ENCODE measurements around the gene TMEM178A. TPM values are rescaled to one million over a fixed set of nuclear protein-coding genes. Genes with fewer than 3 reads are reported as not detected.

The TMEM178A gene
- total RNA-seq, 1 experiment from 2014 or later: 7.5 TPM

GRCh38 chr2:39684464-39684863, 18.7 kb downstream of the TMEM178A start:
- H3K9ac ChIP-seq (ENCODE audit: extremely low read depth, insufficient read length, low read length): no peak overlapping the region
- H4K8ac ChIP-seq (replicated peaks; ENCODE audit: insufficient read length, low read depth, low read length): no peak overlapping the region
- WGBS (ENCODE audit: extremely low coverage, insufficient read length, low lambda C conversion rate): no CpG with 5 or more reads among the region's 5 CpGs
- no peaks in the 10 kb centered on the region for H3K27me3 Mint-ChIP-seq (ENCODE audit: low read depth)
- no peak overlapping the region for H2BK5ac ChIP-seq (ENCODE audit: insufficient read length, low read length)
- H3K23ac ChIP-seq (ENCODE audit: insufficient read length, low read depth, low read length): no peak overlapping the region
- H3K27me3 ChIP-seq (ENCODE audit: insufficient read depth, low read length): no peaks in the 10 kb centered on the region
- H2BK12ac ChIP-seq (ENCODE audit: insufficient read length, low read depth, low read length): no peak overlapping the region
- no peaks in the 10 kb centered on the region for H3K23me2 ChIP-seq (ENCODE audit: insufficient read length, low read depth, low read length, poor library complexity, severe bottlenecking)
- H3T11ph ChIP-seq (ENCODE audit: low read length): no peak overlapping the region
- H3K4me3 Mint-ChIP-seq: no peak overlapping the region
- no peak overlapping the region for H3K27ac Mint-ChIP-seq
- H3K4me2 ChIP-seq (ENCODE audit: insufficient read depth, insufficient read length, low read length): no peak overlapping the region
- TF ChIP-seq CTCF (conservative IDR thresholded peaks at IDR 0.05): no peak
- H3K4ac ChIP-seq (ENCODE audit: low read depth, low read length): no peak overlapping the region
- no peak overlapping the region for H4K91ac ChIP-seq (ENCODE audit: insufficient read length, low read depth, low read length)
- no peaks in the 10 kb centered on the region; a peak in 1 of 5 replicates for H3K9me3 Mint-ChIP-seq
- no peak overlapping the region for H2BK15ac ChIP-seq (ENCODE audit: low read depth, low read length)
- no peak overlapping the region for H2BK120ac ChIP-seq (ENCODE audit: low read depth, low read length, poor library complexity, severe bottlenecking)
- H3K18ac ChIP-seq (ENCODE audit: insufficient read length, low read depth, low read length): no peak overlapping the region
- 0 out of 2 replicates have a peak, but pooled peaks cover 10% of the 10 kb centered on the region for H3K4me1 ChIP-seq (ENCODE audit: insufficient read depth, low read length)
- no peak overlapping the region for H4K5ac ChIP-seq (ENCODE audit: insufficient read length, low read depth, low read length)
- H3K79me1 ChIP-seq (ENCODE audit: insufficient read depth, low read depth, low read length, poor library complexity, severe bottlenecking): no peaks in the 10 kb centered on the region
- H2AFZ ChIP-seq (ENCODE audit: low read length): no peak overlapping the region
- no peak overlapping the region for H3K56ac ChIP-seq (ENCODE audit: insufficient read length, low read depth, low read length)
- H3K27ac ChIP-seq (ENCODE audit: insufficient read length, low read depth, low read length): no peak overlapping the region
- no peaks in the 10 kb centered on the region for H4K20me1 ChIP-seq (ENCODE audit: control insufficient read depth, insufficient read depth, insufficient read length)
- no peak for DNase-seq
- H3K4me1 Mint-ChIP-seq: peaks cover 24 to 27% of the 10 kb centered on the region in 2 experiments
- no peaks in the 10 kb centered on the region; a peak in 1 of 7 replicates for H3K36me3 Mint-ChIP-seq (ENCODE audit: insufficient read depth in 1 of 3, low read depth in 3 of 3)
- no peak overlapping the region for H3K14ac ChIP-seq (ENCODE audit: insufficient read depth, low read length)
- no peak overlapping the region for H2AK5ac ChIP-seq (ENCODE audit: insufficient read length, low read length)
- H3K79me2 ChIP-seq (ENCODE audit: insufficient read depth, low read length): no peaks in the 10 kb centered on the region
- H2BK20ac ChIP-seq (ENCODE audit: low read depth, low read length, poor library complexity, severe bottlenecking): no peak overlapping the region
- H3K9me3 ChIP-seq (ENCODE audit: control insufficient read depth, low read depth, low read length): no peaks in the 10 kb centered on the region

Data from H9 (cell line).